Activated T-helper 2 cell treated with anti-CD3 and anti-CD28 coated beads, Interferon-gamma antibody, Interleukin-2, Interleukin-4, amounts not matched to agents 10 μg/mL and 5 μg/mL and 100 μg/mL, durations not matched to agents 14 hours and 24 hours and 36 hours (primary cell): Measurements from ENCODE around the gene ZSCAN20. TPM values are rescaled to one million over a fixed set of nuclear protein-coding genes. Genes with fewer than 3 reads are reported as not detected.
A peak's percentile ranks its signal among the peaks of the same experiment; 100 is the strongest.

Source experiments
- DNase-seq: peaks from one replicate; pipeline ENCODE4 v3.0.0; 2021; ENCODE audit warnings: low spot score
- H3K27ac Mint-ChIP-seq: one replicate; pipeline ENCODE4 v1.8.0; 2021; ENCODE audit warnings: mixed read lengths
- H3K27me3 Mint-ChIP-seq: one replicate; pipeline ENCODE4 v1.8.0; 2021; ENCODE audit warnings: low read depth, mixed read lengths
- H3K36me3 Mint-ChIP-seq: one replicate; pipeline ENCODE4 v1.8.0; 2021; ENCODE audit warnings: low read depth, mixed read lengths
- H3K4me1 Mint-ChIP-seq: one replicate; pipeline ENCODE4 v1.8.0; 2021; ENCODE audit warnings: low read depth, mixed read lengths
- H3K4me3 Mint-ChIP-seq: one replicate; pipeline ENCODE4 v1.8.0; 2021; ENCODE audit warnings: low read depth, mild to moderate bottlenecking, moderate library complexity, mixed read lengths
- H3K9me3 Mint-ChIP-seq: one replicate; pipeline ENCODE4 v1.8.0; 2021; ENCODE audit warnings: mixed read lengths
- intact Hi-C: fragments of 100-400 bp; cut with micrococcal nuclease; formaldehyde crosslinking; loops from one replicate; pipeline ENCODE4 v1.15.1; 2023
- total RNA-seq: library from RNA; stranded (reverse); gene quantifications from 2 replicates; pipeline ENCODE4 v1.2.3, GENCODE V29; 2022

Gene ZSCAN20
- total RNA-seq, 1 donor from 2014 or later: 2.6 TPM

- DNase-seq: no peak
- intact Hi-C loops: loop anchor here (5.0 kb wide), 3 partner anchors 102 to 172 kb away; no protein-coding TSS in a partner anchor
- Mint-ChIP-seq H3K4me1 (peaks cover 30% of the 10 kb centered on the region), H3K27ac (no peak overlapping the region), H3K9me3 (no peaks in the 10 kb centered on the region), H3K27me3 (no peaks in the 10 kb centered on the region), H3K4me3 (no peak overlapping the region), H3K36me3 (no peaks in the 10 kb centered on the region)
These were observed 2.8 kb upstream of the ZSCAN20 start for GRCh38 chr1:33469691-33470090.

- Mint-ChIP-seq H3K27me3 (no peaks in the 10 kb centered on the region), H3K4me3 (no peak overlapping the region), H3K27ac (no peak overlapping the region), H3K36me3 (no peaks in the 10 kb centered on the region), H3K4me1 (peaks cover 30% of the 10 kb centered on the region), H3K9me3 (no peaks in the 10 kb centered on the region)
- peak; percentile 53 for DNase-seq
- intact Hi-C loops: loop anchor here (5.0 kb wide), 3 partner anchors 103 to 173 kb away; no protein-coding TSS in a partner anchor
These were observed 1.9 kb upstream of the ZSCAN20 start for GRCh38 chr1:33470495-33471012.

- Mint-ChIP-seq H3K27ac (no peak overlapping the region), H3K9me3 (no peaks in the 10 kb centered on the region), H3K36me3 (no peaks in the 10 kb centered on the region), H3K27me3 (no peaks in the 10 kb centered on the region), H3K4me3 (peak overlapping the region; percentile 16), H3K4me1 (peaks cover 30% of the 10 kb centered on the region)
- DNase-seq: no peak
- intact Hi-C loops: loop anchor here (5.0 kb wide), 3 partner anchors 104 to 174 kb away; no protein-coding TSS in a partner anchor
These were observed 1.0 kb upstream of the ZSCAN20 start for GRCh38 chr1:33471416-33471815.

- H3K4me3 Mint-ChIP-seq: peak overlapping the region; percentile 81
- no peak for DNase-seq
- H3K27me3 Mint-ChIP-seq: no peaks in the 10 kb centered on the region
- intact Hi-C loops: loop anchor here (5.0 kb wide), 3 partner anchors 107 to 177 kb away; no protein-coding TSS in a partner anchor
- no peak overlapping the region for H3K27ac Mint-ChIP-seq
- H3K4me1 Mint-ChIP-seq: peaks cover 30% of the 10 kb centered on the region
- no peaks in the 10 kb centered on the region for H3K36me3 Mint-ChIP-seq
- H3K9me3 Mint-ChIP-seq: no peaks in the 10 kb centered on the region
These were observed 1.5 kb downstream of the ZSCAN20 start for GRCh38 chr1:33473900-33474299.

- Mint-ChIP-seq H3K27ac (no peak overlapping the region), H3K4me3 (no peak overlapping the region), H3K9me3 (no peaks in the 10 kb centered on the region), H3K4me1 (peaks cover 7% of the 10 kb centered on the region), H3K27me3 (no peaks in the 10 kb centered on the region), H3K36me3 (no peaks in the 10 kb centered on the region)
- DNase-seq: no peak
- intact Hi-C loops: no loop called here
These were observed 5.0 kb downstream of the ZSCAN20 start for GRCh38 chr1:33477451-33477850.

- DNase-seq: no peak
- Mint-ChIP-seq H3K4me3 (no peak overlapping the region), H3K9me3 (peaks cover 14% of the 10 kb centered on the region), H3K27me3 (no peaks in the 10 kb centered on the region), H3K27ac (no peak overlapping the region), H3K4me1 (no peaks in the 10 kb centered on the region), H3K36me3 (peaks cover 27% of the 10 kb centered on the region)
- intact Hi-C loops: no loop called here
These were observed 10.0 kb downstream of the ZSCAN20 start for GRCh38 chr1:33482412-33482811.

GRCh38 chr1:33488624-33489023 is 16.2 kb downstream of the ZSCAN20 start:
- no peaks in the 10 kb centered on the region for H3K4me1 Mint-ChIP-seq
- peaks cover 71% of the 10 kb centered on the region for H3K36me3 Mint-ChIP-seq
- H3K27me3 Mint-ChIP-seq: no peaks in the 10 kb centered on the region
- H3K4me3 Mint-ChIP-seq: no peak overlapping the region
- intact Hi-C loops: no loop called here
- peaks cover 41% of the 10 kb centered on the region for H3K9me3 Mint-ChIP-seq
- no peak overlapping the region for H3K27ac Mint-ChIP-seq
- DNase-seq: no peak

GRCh38 chr1:33494929-33495328 is 22.5 kb downstream of the ZSCAN20 start:
- no peak overlapping the region for H3K4me3 Mint-ChIP-seq
- H3K36me3 Mint-ChIP-seq: peaks cover 46% of the 10 kb centered on the region
- H3K9me3 Mint-ChIP-seq: peaks cover 69% of the 10 kb centered on the region
- intact Hi-C loops: no loop called here
- no peak overlapping the region for H3K27ac Mint-ChIP-seq
- no peaks in the 10 kb centered on the region for H3K4me1 Mint-ChIP-seq
- H3K27me3 Mint-ChIP-seq: no peaks in the 10 kb centered on the region
- no peak for DNase-seq

GRCh38 chr1:33497410-33497809 is 25.0 kb downstream of the ZSCAN20 start:
- peaks cover 26% of the 10 kb centered on the region for H3K36me3 Mint-ChIP-seq
- no peaks in the 10 kb centered on the region for H3K27me3 Mint-ChIP-seq
- DNase-seq: no peak
- no peak overlapping the region for H3K27ac Mint-ChIP-seq
- no peak overlapping the region for H3K4me3 Mint-ChIP-seq
- no peaks in the 10 kb centered on the region for H3K4me1 Mint-ChIP-seq
- intact Hi-C loops: no loop called here
- peaks cover 58% of the 10 kb centered on the region for H3K9me3 Mint-ChIP-seq

- H3K36me3 Mint-ChIP-seq: no peaks in the 10 kb centered on the region
- peaks cover 32% of the 10 kb centered on the region for H3K9me3 Mint-ChIP-seq
- intact Hi-C loops: no loop called here
- no peaks in the 10 kb centered on the region for H3K27me3 Mint-ChIP-seq
- no peaks in the 10 kb centered on the region for H3K4me1 Mint-ChIP-seq
- H3K4me3 Mint-ChIP-seq: no peak overlapping the region
- H3K27ac Mint-ChIP-seq: no peak overlapping the region
- DNase-seq: no peak
These were observed 28.1 kb downstream of the ZSCAN20 start for GRCh38 chr1:33500547-33500946.

GRCh38 chr1:33501309-33501708 is 28.9 kb downstream of the ZSCAN20 start:
- intact Hi-C loops: no loop called here
- H3K27me3 Mint-ChIP-seq: no peaks in the 10 kb centered on the region
- no peaks in the 10 kb centered on the region for H3K4me1 Mint-ChIP-seq
- no peaks in the 10 kb centered on the region for H3K36me3 Mint-ChIP-seq
- peaks cover 24% of the 10 kb centered on the region for H3K9me3 Mint-ChIP-seq
- no peak overlapping the region for H3K27ac Mint-ChIP-seq
- no peak overlapping the region for H3K4me3 Mint-ChIP-seq
- DNase-seq: no peak

GRCh38 chr1:33501774-33502173 is 29.3 kb downstream of the ZSCAN20 start:
- Mint-ChIP-seq H3K9me3 (peaks cover 22% of the 10 kb centered on the region), H3K4me1 (no peaks in the 10 kb centered on the region), H3K27me3 (no peaks in the 10 kb centered on the region), H3K36me3 (no peaks in the 10 kb centered on the region), H3K4me3 (no peak overlapping the region), H3K27ac (no peak overlapping the region)
- intact Hi-C loops: no loop called here
- DNase-seq: no peak

GRCh38 chr1:33502726-33503125 is 30.3 kb downstream of the ZSCAN20 start:
- Mint-ChIP-seq H3K4me3 (no peak overlapping the region), H3K9me3 (peaks cover 15% of the 10 kb centered on the region), H3K36me3 (no peaks in the 10 kb centered on the region), H3K27ac (no peak overlapping the region), H3K27me3 (no peaks in the 10 kb centered on the region), H3K4me1 (no peaks in the 10 kb centered on the region)
- no peak for DNase-seq
- intact Hi-C loops: no loop called here

GRCh38 chr1:33503506-33503905 is 31.1 kb downstream of the ZSCAN20 start:
- H3K4me1 Mint-ChIP-seq: no peaks in the 10 kb centered on the region
- no peak overlapping the region for H3K4me3 Mint-ChIP-seq
- H3K27ac Mint-ChIP-seq: no peak overlapping the region
- H3K9me3 Mint-ChIP-seq: peaks cover 15% of the 10 kb centered on the region
- no peaks in the 10 kb centered on the region for H3K27me3 Mint-ChIP-seq
- no peaks in the 10 kb centered on the region for H3K36me3 Mint-ChIP-seq
- intact Hi-C loops: no loop called here
- no peak for DNase-seq
